Body of pancreas (tissue), 4 donors: ENCODE data around the gene KIN. TPM values are rescaled to one million over a fixed set of nuclear protein-coding genes. Genes with fewer than 3 reads are reported as not detected.

Experiments used
- ATAC-seq: fragments of 150-250 bp; one replicate; pipeline ENCODE4 v1.9.1; 2016
- DNase-seq, 4 donors: peaks; one replicate each; pipeline ENCODE4 v3.0.0-alpha.2; 2019
- H3K27ac ChIP-seq, 4 donors: fragments of 200-600 bp; sonication (generic); 1 replicate in 3 of 4; 2 replicates in 1 of 4; pipeline versions ENCODE4 v1.5.1 to v1.6.1; 2016 to 2019; ENCODE audit warnings: mild to moderate bottlenecking in 1 of 4, mixed read lengths in 1 of 4, moderate library complexity in 1 of 4
- H3K27me3 ChIP-seq, 2 donors: fragments of 200-600 bp; sonication (generic); one replicate each; pipeline ENCODE4 v1.6.0; 2016; ENCODE audit warnings: mild to moderate bottlenecking in 1 of 2
- H3K36me3 ChIP-seq, 2 donors: fragments of 200-600 bp; sonication (generic); replicated peaks in 1 of 2; 2 replicates each; pipeline ENCODE4 v1.5.1; 2016; ENCODE audit warnings: low read depth in 2 of 2; ENCODE audit not compliant: insufficient read depth in 1 of 2
- H3K4me1 ChIP-seq: fragments of 200-600 bp; sonication (generic); one replicate; pipeline ENCODE4 v1.6.0; 2016
- H3K4me3 ChIP-seq, 2 donors: fragments of 200-600 bp; sonication (generic); 1 replicate in 1 of 2; 2 replicates in 1 of 2; pipeline ENCODE4 v1.5.1; 2016 to 2019
- H3K9me3 ChIP-seq, 3 donors: fragments of 200-600 bp; sonication (generic); 1 replicate in 2 of 3; 2 replicates in 1 of 3; pipeline ENCODE4 v1.5.1; 2016
- CTCF ChIP-seq, 7 experiments: fragments of 450-650 bp in 4 of 7; fragments of 200-600 bp in 3 of 7; sonication (generic) in 3 of 7; IDR thresholded peaks; one replicate each; pipeline ENCODE4 v1.5.1; 2016 to 2019; ENCODE audit warnings: antibody characterized with exemption in 7 of 7
- POLR2A ChIP-seq, 3 donors: fragments of 450-650 bp; IDR thresholded peaks; one replicate each; pipeline ENCODE4 v1.6.1; 2016; ENCODE audit warnings: antibody characterized with exemption in 3 of 3, mild to moderate bottlenecking in 2 of 3
- WGBS, 2 donors: methylation state at CpG; one replicate each; pipeline ENCODE4 v1.1.5; 2017; 5-methylcytosine and 5-hydroxymethylcytosine counted together
- intact Hi-C: fragments of 100-400 bp; cut with DNase I; formaldehyde crosslinking; loops from one replicate; pipeline ENCODE4 v1.15.1; 2023
- total RNA-seq, 2 donors: library from RNA; depleted of rRNA; stranded (reverse); fragments of >200 nt; gene quantifications; one replicate each; pipeline ENCODE4 v1.1.0, GENCODE V29; 2016

The KIN gene
- total RNA-seq, 2 donors from 2014 or later: 4.9 to 6.2 TPM

- H3K36me3 ChIP-seq: peaks cover 21 to 51% of the 10 kb centered on the region in 2 donors
- WGBS, 2 donors: 82 to 83% methylated on average over 4 of the region's 4 CpGs
- peaks cover 12% of the 10 kb centered on the region for H3K4me1 ChIP-seq
- no peak overlapping the region for H3K4me3 ChIP-seq
- no peak overlapping the region for H3K27ac ChIP-seq
- DNase-seq (no peak), ATAC-seq (no peak)
- H3K9me3 ChIP-seq: no peaks in the 10 kb centered on the region
- intact Hi-C loops: no loop called here
- TF ChIP-seq CTCF (IDR thresholded peaks at IDR 0.05) (no peak), POLR2A (IDR thresholded peaks at IDR 0.05) (no peak)
- H3K27me3 ChIP-seq: no peaks in the 10 kb centered on the region
Observed at GRCh38 chr10:7802606-7803005, 14.8 kb upstream of the KIN start.

GRCh38 chr10:7797582-7797981 lies 9.8 kb upstream of the KIN start:
- peaks cover 15 to 29% of the 10 kb centered on the region in 2 donors for H3K36me3 ChIP-seq

DNA sequence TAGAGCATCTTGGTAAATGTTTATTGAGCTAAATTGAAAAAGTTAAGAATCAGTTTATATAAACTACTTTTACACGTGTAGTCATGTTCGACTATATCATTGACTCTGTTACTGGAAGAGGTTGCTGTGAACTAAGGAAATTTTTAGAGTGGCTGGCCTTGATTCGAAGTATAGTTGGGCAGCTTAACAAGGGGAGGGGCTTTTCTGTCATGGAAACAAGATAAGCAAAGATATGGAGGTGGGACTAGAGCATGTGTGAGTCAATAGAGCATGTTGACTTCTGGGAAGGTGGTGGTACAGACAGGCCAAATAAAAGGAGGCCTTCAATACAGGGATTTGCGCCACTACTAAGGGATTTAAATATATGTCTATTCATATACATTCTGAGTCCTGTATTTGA lies 7.8 kb upstream of the KIN start:
- DNase-seq (peak; percentile 53 to 88 (median 61)), ATAC-seq (peak; percentile 100)
- Histone ChIP-seq H3K27ac (peak overlapping the region in 2 of 4 donors; percentile 43 to 84), H3K36me3 (peaks cover 9 to 16% of the 10 kb centered on the region in 2 donors), H3K4me1 (peaks cover 73% of the 10 kb centered on the region), H3K4me3 (no peak overlapping the region), H3K9me3 (no peaks in the 10 kb centered on the region), H3K27me3 (no peaks in the 10 kb centered on the region)
- intact Hi-C loops: no loop called here
- TF ChIP-seq CTCF (IDR thresholded peaks at IDR 0.05): no peak
- TF ChIP-seq POLR2A (IDR thresholded peaks at IDR 0.05): peak in 2 of 3 donors; percentile 38 to 52
- 21 to 27% methylated on average over 4 of the region's 4 CpGs for WGBS, 2 donors

More at GRCh38 chr10:7797582-7797981, 9.8 kb upstream of the KIN start:
- no peak for ATAC-seq
- TF ChIP-seq POLR2A (IDR thresholded peaks at IDR 0.05): no peak
- no peak for TF ChIP-seq CTCF (IDR thresholded peaks at IDR 0.05)
- 47 to 59% methylated on average over 6 of the region's 6 CpGs for WGBS, 2 donors
- DNase-seq: peak in 2 of 4 donors; percentile 25 to 27
- Histone ChIP-seq H3K4me3 (no peak overlapping the region), H3K27ac (peak overlapping the region in 3 of 4 donors; percentile 0 to 57 (median 0)), H3K4me1 (peaks cover 54% of the 10 kb centered on the region), H3K9me3 (no peaks in the 10 kb centered on the region), H3K27me3 (no peaks in the 10 kb centered on the region)
- intact Hi-C loops: no loop called here

DNA sequence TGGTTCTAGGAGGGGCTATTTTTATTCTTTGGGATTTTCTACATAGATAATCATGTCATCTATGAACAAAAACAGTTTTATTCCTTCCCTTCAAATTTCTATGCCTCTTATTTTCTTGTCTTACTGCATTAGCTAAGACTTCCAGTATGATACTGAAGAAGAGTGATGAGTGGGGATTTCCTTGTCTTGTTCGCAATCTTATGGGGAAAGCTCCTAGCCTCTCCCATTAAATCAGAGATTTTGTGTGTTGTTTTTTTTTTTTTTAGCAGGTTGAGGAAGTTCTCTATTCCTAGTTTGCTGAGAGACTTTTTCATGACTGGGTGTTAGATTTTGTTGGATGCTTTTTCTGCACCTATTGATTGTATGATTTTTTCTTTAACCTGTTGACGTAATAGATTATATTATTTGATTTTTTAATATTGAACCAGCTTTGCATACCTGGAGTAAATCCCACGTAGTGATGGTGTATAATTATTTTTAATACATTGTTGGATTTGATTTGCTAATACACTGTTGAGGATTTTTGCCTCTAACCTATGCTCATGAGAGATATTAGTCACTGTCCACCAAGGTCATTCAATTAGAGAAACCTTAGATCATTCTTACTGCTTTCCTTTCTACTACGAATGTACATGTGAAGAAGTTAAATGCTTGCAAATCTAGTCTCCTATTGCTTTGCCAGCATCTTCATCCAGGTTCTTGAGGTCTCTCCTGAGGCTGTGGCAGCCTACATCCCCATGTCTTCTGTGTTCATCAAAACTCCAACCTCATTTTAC lies 6.6 kb upstream of the KIN start:
- no peak for ATAC-seq
- 26 to 38% methylated on average over 4 of the region's 4 CpGs for WGBS, 2 donors
- intact Hi-C loops: no loop called here
- TF ChIP-seq POLR2A (IDR thresholded peaks at IDR 0.05): no peak
- no peak for TF ChIP-seq CTCF (IDR thresholded peaks at IDR 0.05)
- Histone ChIP-seq H3K27ac (peak overlapping the region in 2 of 4 donors; percentile 43 to 84), H3K4me1 (peaks cover 85% of the 10 kb centered on the region), H3K27me3 (no peaks in the 10 kb centered on the region), H3K36me3 (peaks cover 2 to 9% of the 10 kb centered on the region in 2 donors), H3K4me3 (no peak overlapping the region), H3K9me3 (no peaks in the 10 kb centered on the region)
- DNase-seq: no peak
